ENCODE measurements around the gene PROZ.

Gene PROZ

GRCh38 chr13:113190181-113190580, 31.7 kb downstream of the PROZ start:
- no peak for DNase-seq (ENCODE audit: low read depth)
- TF ChIP-seq CTCF (IDR thresholded peaks at IDR 0.05; ENCODE audit: control insufficient read depth, extremely low read depth, insufficient read depth): no peak
- H3K4me3 ChIP-seq (ENCODE audit: low read depth, low read length): no peak overlapping the region

GRCh38 chr13:113192279-113192678, 33.8 kb downstream of the PROZ start:
- DNase-seq (ENCODE audit: low read depth): no peak
- no peak overlapping the region for H3K4me3 ChIP-seq (ENCODE audit: low read depth, low read length)
- TF ChIP-seq CTCF (IDR thresholded peaks at IDR 0.05; ENCODE audit: control insufficient read depth, extremely low read depth, insufficient read depth): no peak

- no peak for DNase-seq (ENCODE audit: low read depth)
- H3K4me3 ChIP-seq (ENCODE audit: low read depth, low read length): no peak overlapping the region
- TF ChIP-seq CTCF (IDR thresholded peaks at IDR 0.05; ENCODE audit: control insufficient read depth, extremely low read depth, insufficient read depth): no peak
These were observed 34.5 kb downstream of the PROZ start for GRCh38 chr13:113192902-113193301.

- H3K4me3 ChIP-seq (ENCODE audit: low read depth, low read length): peak overlapping the region; percentile 24
- peak; percentile 72 for DNase-seq (ENCODE audit: low read depth)
- no peak for TF ChIP-seq CTCF (IDR thresholded peaks at IDR 0.05; ENCODE audit: control insufficient read depth, extremely low read depth, insufficient read depth)
These were observed 36.9 kb downstream of the PROZ start for GRCh38 chr13:113195360-113195759.

- TF ChIP-seq CTCF (IDR thresholded peaks at IDR 0.05; ENCODE audit: control insufficient read depth, extremely low read depth, insufficient read depth): no peak
- DNase-seq (ENCODE audit: low read depth): peak; percentile 90
These were observed 38.7 kb downstream of the PROZ start for GRCh38 chr13:113196970-113197737.

GRCh38 chr13:113201815-113202214, 43.4 kb downstream of the PROZ start:
- no peak overlapping the region for H3K4me3 ChIP-seq (ENCODE audit: low read depth, low read length)
- TF ChIP-seq CTCF (IDR thresholded peaks at IDR 0.05; ENCODE audit: control insufficient read depth, extremely low read depth, insufficient read depth): no peak
- DNase-seq (ENCODE audit: low read depth): no peak

More at GRCh38 chr13:113196970-113197737, 38.7 kb downstream of the PROZ start:
- H3K4me3 ChIP-seq (ENCODE audit: low read depth, low read length): peak overlapping the region; percentile 11; the same call in 1 of the 2 replicates

- no peak for DNase-seq (ENCODE audit: low read depth)
- no peak for TF ChIP-seq CTCF (IDR thresholded peaks at IDR 0.05; ENCODE audit: control insufficient read depth, extremely low read depth, insufficient read depth)
- no peak overlapping the region for H3K4me3 ChIP-seq (ENCODE audit: low read depth, low read length)
These were observed 44.5 kb downstream of the PROZ start for GRCh38 chr13:113202912-113203311.
